Prostate gland (tissue), 2 donors: ENCODE measurements around the gene STK38L.

ENCODE experiments used
- CTCF ChIP-seq, 4 experiments: fragments of 200-600 bp in 2 of 4; fragments of 450-650 bp in 2 of 4; sonication (generic) in 2 of 4; IDR thresholded peaks; 1 replicate in 3 of 4; 2 replicates in 1 of 4; pipeline ENCODE4 v1.5.1; 2016 to 2019; ENCODE audit warnings: antibody characterized with exemption in 4 of 4, mild to moderate bottlenecking in 2 of 4, moderate library complexity in 2 of 4
- POLR2A ChIP-seq: fragments of 450-650 bp; IDR thresholded peaks from one replicate; pipeline ENCODE4 v1.6.1; 2016; ENCODE audit warnings: antibody characterized with exemption, mild to moderate bottlenecking
- POLR2AphosphoS5 ChIP-seq: sonication (generic); formaldehyde crosslinking; IDR thresholded peaks from one replicate; pipeline ENCODE4 v1.6.1; 2017; ENCODE audit warnings: antibody characterized with exemption

- TF ChIP-seq POLR2A (no peak), POLR2AphosphoS5 (peak; percentile 11), CTCF (IDR thresholded peaks at IDR 0.05) (no peak)
Observed at GRCh38 chr12:27291862-27292261, 47.8 kb downstream of the STK38L start.
